Panc1 (cell line): ENCODE measurements around the gene PPP4R3B. TPM values are rescaled to one million over a fixed set of nuclear protein-coding genes. Genes with fewer than 3 reads are reported as not detected.

Source experiments
- ATAC-seq: fragments of 200-7000 bp; cut with Tn5 transposase; 2 replicates; pipeline ENCODE4 v1.9.1; 2020; ENCODE audit warnings: mild to moderate bottlenecking, moderate library complexity
- BruUV-seq: library from RNA; stranded (reverse); fragments of 400-500 nt; replicated peaks from 2 replicates; lab custom pipeline; 2021; lab: Mats Ljungman, UMichigan
- CTCF ChIA-PET: fragments of 300-600 bp; sonication (Branson Sonifier 250); formaldehyde crosslinking; loops from one replicate; lab custom pipeline; 2022; ENCODE audit warnings: antibody characterized with exemption; lab: Charles Lee
- POLR2A ChIA-PET: fragments of 300-600 bp; sonication (Branson Sonifier 250); formaldehyde crosslinking; loops from one replicate; lab custom pipeline; 2022; ENCODE audit warnings: antibody characterized with exemption; lab: Charles Lee
- DNase-seq: peaks from one replicate; pipeline ENCODE4 v3.0.0-alpha.2; 2010; ENCODE audit warnings: low read depth, low spot score
- H3K27ac ChIP-seq: 2 replicates; pipeline ENCODE4 v1.5.1; 2011; ENCODE audit warnings: mild to moderate bottlenecking, low read length, inconsistent platforms
- H3K27me3 ChIP-seq: fragments of 200-500 bp; sonication (Bioruptor generic); 2 replicates; pipeline ENCODE4 v1.6.0; 2014; ENCODE audit warnings: low read length, inconsistent platforms; ENCODE audit not compliant: control insufficient read depth, insufficient read depth
- H3K36me3 ChIP-seq: fragments of 200-500 bp; sonication (Bioruptor generic); 2 replicates; pipeline ENCODE4 v1.5.1; 2014; ENCODE audit warnings: inconsistent platforms, mild to moderate bottlenecking, low read length, moderate library complexity; ENCODE audit not compliant: control insufficient read depth, insufficient read depth
- H3K4me1 ChIP-seq: 2 replicates; pipeline ENCODE4 v1.5.1; 2011; ENCODE audit warnings: inconsistent platforms, mild to moderate bottlenecking, low read length, moderate library complexity; ENCODE audit not compliant: control insufficient read depth, insufficient read depth
- H3K4me3 ChIP-seq, 2 experiments: 2 replicates each; pipeline ENCODE4 v1.5.1; 2011 to 2012; ENCODE audit warnings: low read depth in 2 of 2, low read length in 2 of 2, mild to moderate bottlenecking in 2 of 2, inconsistent platforms in 1 of 2, moderate library complexity in 1 of 2
- H3K9me3 ChIP-seq: fragments of 200-500 bp; sonication (Bioruptor generic); 2 replicates; pipeline ENCODE4 v1.5.1; 2014; ENCODE audit warnings: low read depth, mild to moderate bottlenecking, inconsistent platforms, low read length, moderate library complexity; ENCODE audit not compliant: control insufficient read depth, insufficient read depth
- CTCF ChIP-seq: fragments of 450-650 bp; IDR thresholded peaks from 2 replicates; pipeline ENCODE4 v1.5.1; 2017; ENCODE audit warnings: mild to moderate bottlenecking
- POLR2AphosphoS5 ChIP-seq: IDR thresholded peaks from 2 replicates; pipeline ENCODE4 v1.6.1; 2012; ENCODE audit warnings: mild to moderate bottlenecking, low read depth, low read length, moderate library complexity
- REST ChIP-seq, 2 experiments: IDR thresholded peaks; 2 replicates each; pipeline ENCODE4 v1.6.1; 2011 to 2012; ENCODE audit warnings: low read depth in 2 of 2, control low read depth in 1 of 2, low read length in 1 of 2, mild to moderate bottlenecking in 1 of 2, moderate library complexity in 1 of 2; ENCODE audit not compliant: insufficient read depth in 1 of 2
- SIN3A ChIP-seq: IDR thresholded peaks from 2 replicates; pipeline ENCODE4 v1.6.1; 2012; ENCODE audit warnings: low read depth, mild to moderate bottlenecking, low read length, moderate library complexity, borderline replicate concordance; ENCODE audit not compliant: insufficient read depth
- TCF7L2 ChIP-seq: IDR thresholded peaks from 2 replicates; pipeline ENCODE4 v1.6.1; 2011; ENCODE audit warnings: mild to moderate bottlenecking, low read depth, low read length, inconsistent platforms
- in situ Hi-C: cut with HindIII; loops from 2 replicates; pipeline ENCODE4 v1.10.0; 2016; ENCODE audit warnings: low sequenced_read_pairs, low pct_unique_long_range_greater_than_20kb
- intact Hi-C: fragments of 100-400 bp; cut with micrococcal nuclease; formaldehyde crosslinking; loops from one replicate; pipeline ENCODE4 v1.10.0; 2022; ENCODE audit not compliant: unreplicated experiment
- total RNA-seq: library from RNA; stranded (reverse); gene quantifications from one replicate; pipeline ENCODE4 v1.2.1, GENCODE V29; 2021; ENCODE audit not compliant: unreplicated experiment

PPP4R3B gene
- total RNA-seq, 1 experiment from 2014 or later, result 50.7 TPM

DNA sequence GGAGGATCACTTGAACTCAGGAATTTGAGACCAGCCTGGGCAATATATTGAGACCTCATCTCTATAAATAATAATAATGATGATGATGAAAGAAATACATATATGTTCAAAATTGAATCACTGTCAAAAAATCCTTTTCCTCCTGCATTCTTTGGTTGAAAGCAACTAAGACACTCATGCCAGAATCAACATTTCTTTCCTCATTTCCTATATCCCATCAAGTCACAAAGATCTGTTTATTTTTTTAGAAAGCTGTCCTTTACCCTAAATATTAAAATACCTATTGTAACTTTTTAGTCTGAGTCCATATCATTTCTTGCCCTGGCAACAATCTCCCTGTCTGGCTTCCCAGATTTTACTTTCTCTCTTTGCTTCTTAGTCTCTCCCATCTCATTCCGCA is 31.8 kb upstream of the PPP4R3B start:
- ChIA-PET CTCF (no interaction called here), POLR2A (no interaction called here)
- in situ Hi-C loops, result no loop called here
- no peaks in the 10 kb centered on the region for H3K9me3 ChIP-seq
- DNase-seq (no peak), ATAC-seq (no peak)
- no peaks in the 10 kb centered on the region for H3K4me1 ChIP-seq
- no peak for TF ChIP-seq REST (IDR thresholded peaks at IDR 0.05; ENCODE audit: insufficient read depth in 1 of 2, low read depth in 2 of 2, low read length in 1 of 2)
- TF ChIP-seq CTCF, result no peak
- TF ChIP-seq TCF7L2, result no peak
- TF ChIP-seq POLR2AphosphoS5, result no peak
- TF ChIP-seq SIN3A, result no peak
- H3K27ac ChIP-seq, result no peak overlapping the region
- intact Hi-C loops, result no loop called here
- no peaks in the 10 kb centered on the region for H3K27me3 ChIP-seq
- BruUV-seq, result no TSS peak
- peaks cover 30% of the 10 kb centered on the region for H3K36me3 ChIP-seq
- no peak overlapping the region for H3K4me3 ChIP-seq

- H3K4me1 ChIP-seq, result no peaks in the 10 kb centered on the region
- H3K4me3 ChIP-seq, result no peak overlapping the region
- DNase-seq (no peak), ATAC-seq (no peak)
- H3K27me3 ChIP-seq, result no peaks in the 10 kb centered on the region
- ChIA-PET CTCF (no interaction called here), POLR2A (no interaction called here)
- peaks cover 37% of the 10 kb centered on the region for H3K36me3 ChIP-seq
- in situ Hi-C loops, result no loop called here
- no TSS peak for BruUV-seq
- TF ChIP-seq REST (IDR thresholded peaks at IDR 0.05; ENCODE audit: insufficient read depth in 1 of 2, low read depth in 2 of 2, low read length in 1 of 2) (no peak), POLR2AphosphoS5 (no peak), CTCF (no peak), TCF7L2 (no peak), SIN3A (no peak)
- H3K9me3 ChIP-seq, result no peaks in the 10 kb centered on the region
- intact Hi-C loops, result no loop called here
- no peak overlapping the region for H3K27ac ChIP-seq
These were observed 19.4 kb upstream of the PPP4R3B start for GRCh38 chr2:55636831-55637230.
